RWPE1 (cell line): ENCODE data around the gene CD300A.
A peak's percentile ranks its signal among the peaks of the same experiment; 100 is the strongest.

Experiments used
- CTCF ChIA-PET: fragments of 350-600 bp; sonication (Branson Sonifier 250); formaldehyde crosslinking; extraction: SDS; loops from one replicate; lab custom pipeline; 2021; lab: Yijun Ruan, JAX
- POLR2A ChIA-PET: fragments of 400-600 bp; formaldehyde crosslinking; extraction: SDS; loops from one replicate; lab custom pipeline; 2020; ENCODE audit warnings: antibody characterized with exemption; ENCODE audit not compliant: low non-redundant PET; lab: Yijun Ruan, JAX
- DNase-seq: peaks from one replicate; pipeline ENCODE4 v3.0.0; 2012; ENCODE audit warnings: low spot score
- H3K27ac ChIP-seq: fragments of 450-650 bp; 2 replicates; pipeline ENCODE4 v1.5.1; 2017
- CTCF ChIP-seq: fragments of 450-650 bp; conservative IDR thresholded peaks from 2 replicates; pipeline ENCODE4 v1.5.1; 2017; ENCODE audit warnings: low read depth, mild to moderate bottlenecking

CD300A gene

DNA sequence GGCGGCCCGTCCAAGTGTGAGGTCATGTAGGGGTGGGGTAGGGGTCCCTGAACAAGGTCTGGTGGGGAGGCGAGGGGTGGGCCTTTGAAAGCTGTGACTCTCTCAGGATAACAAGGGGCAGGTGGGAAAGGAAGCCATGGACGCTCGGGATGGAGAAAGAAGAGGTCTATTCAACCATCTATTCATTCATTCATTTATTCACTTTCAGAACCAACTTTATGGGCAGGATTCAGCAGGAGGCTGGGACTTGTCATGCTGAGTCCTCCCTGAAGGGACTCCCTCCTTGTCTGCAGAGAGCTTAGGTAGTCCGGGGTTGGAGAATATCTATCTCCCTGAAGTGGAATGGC, 8.6 kb upstream of the CD300A start:
- no peak for DNase-seq
- TF ChIP-seq CTCF: peak; percentile 34
- ChIA-PET POLR2A (no interaction called here), CTCF (interaction anchor here (0.6 to 3.2 kb wide), 11 partner anchors 11 to 302 kb away, joined by 3 to 56 read pairs (median 3); partner anchors contain the start of gene GPR142)
- H3K27ac ChIP-seq: no peak overlapping the region

- ChIA-PET POLR2A (interaction anchor here (0.6 kb wide), 1 partner anchor 629 kb away, joined by 3 read pairs; no protein-coding TSS in a partner anchor), CTCF (interaction anchor here (0.6 to 3.2 kb wide), 4 partner anchors 15 to 147 kb away, joined by 3 to 56 read pairs (median 6); no protein-coding TSS in a partner anchor)
- no peak overlapping the region for H3K27ac ChIP-seq
- DNase-seq: no peak
- no peak for TF ChIP-seq CTCF
Measured at GRCh38 chr17:74458835-74459234, 7.6 kb upstream of the CD300A start.

- no peak overlapping the region for H3K27ac ChIP-seq
- POLR2A ChIA-PET: no interaction called here
- no peak for DNase-seq
- no peak for TF ChIP-seq CTCF
- CTCF ChIA-PET: interaction anchor here (0.6 to 3.2 kb wide), 2 partner anchors 80 to 139 kb away, joined by 3 to 56 read pairs; no protein-coding TSS in a partner anchor
Measured at GRCh38 chr17:74459622-74460021, 6.8 kb upstream of the CD300A start.

DNA sequence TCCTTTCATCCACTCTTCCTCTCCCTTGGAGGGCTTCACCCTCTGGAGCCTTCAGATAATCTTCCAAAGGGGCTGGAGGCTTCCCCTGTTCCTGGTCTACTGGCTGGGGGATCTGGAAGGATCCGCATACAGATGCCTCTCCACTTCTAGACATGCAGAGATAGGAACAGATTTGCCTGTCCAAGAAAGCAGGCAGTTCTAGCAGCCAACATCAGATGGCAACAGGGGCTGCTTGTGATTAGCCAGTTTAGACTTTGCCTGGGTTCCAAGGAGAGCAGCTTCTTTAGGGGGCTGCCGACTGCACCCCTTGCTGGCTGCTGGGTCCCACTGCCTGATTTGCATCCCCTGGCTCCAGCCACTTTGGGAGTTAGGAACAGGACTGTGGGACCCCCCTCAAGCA, 6.2 kb upstream of the CD300A start:
- no peak for DNase-seq
- TF ChIP-seq CTCF: no peak
- POLR2A ChIA-PET: no interaction called here
- H3K27ac ChIP-seq: no peak overlapping the region
- CTCF ChIA-PET: interaction anchor here (0.8 kb wide), 1 partner anchor 81 kb away, joined by 7 read pairs; no protein-coding TSS in a partner anchor

DNA sequence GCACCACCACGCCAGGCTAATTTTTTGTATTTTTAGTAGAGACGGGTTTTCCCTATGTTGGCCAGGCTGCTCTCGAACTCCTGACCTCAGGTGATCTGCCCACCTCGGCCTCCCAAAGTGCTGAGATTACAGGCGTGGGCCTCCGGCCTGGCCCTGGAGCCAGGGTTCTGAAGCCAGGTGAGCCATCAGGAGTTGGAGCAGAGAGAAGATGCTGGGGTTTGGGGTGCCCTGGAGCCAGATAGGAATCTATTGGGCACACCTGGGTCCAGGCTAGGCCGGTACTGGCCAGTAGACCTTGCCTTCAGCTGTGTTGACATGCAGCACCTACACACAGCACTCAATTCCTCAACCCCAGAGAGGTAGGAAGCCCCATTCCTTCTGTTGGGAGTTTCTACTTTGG, 5.4 kb upstream of the CD300A start:
- H3K27ac ChIP-seq: no peak overlapping the region
- TF ChIP-seq CTCF: no peak
- CTCF ChIA-PET: interaction anchor here (0.6 to 0.8 kb wide), 2 partner anchors 82 to 171 kb away, joined by 4 to 7 read pairs; no protein-coding TSS in a partner anchor
- POLR2A ChIA-PET: no interaction called here
- DNase-seq: no peak

DNA sequence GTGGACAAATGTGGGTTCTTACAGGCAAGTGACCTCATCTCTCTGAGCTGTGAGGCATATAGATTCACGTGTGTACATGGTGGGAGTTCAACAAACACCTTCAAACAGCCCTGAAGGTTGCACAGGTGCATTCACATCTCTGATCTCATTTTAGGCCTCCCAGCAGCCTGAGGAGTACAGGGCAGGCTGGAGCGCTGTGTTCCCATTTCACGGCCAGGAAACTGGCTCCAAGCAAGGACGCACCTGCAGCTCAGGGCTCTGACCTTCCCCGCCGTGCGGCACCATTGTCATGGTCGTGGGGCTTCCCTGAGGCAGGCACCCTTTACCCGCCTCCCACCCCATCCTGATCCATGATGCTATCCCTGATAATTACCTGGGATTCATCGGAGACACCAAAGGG, 4.8 kb upstream of the CD300A start:
- no peak for TF ChIP-seq CTCF
- DNase-seq: no peak
- POLR2A ChIA-PET: no interaction called here
- CTCF ChIA-PET: no interaction called here
- H3K27ac ChIP-seq: no peak overlapping the region
